GM12891 (cell line): ENCODE measurements around the gene STRN.

Experiments used
- PAX5 ChIP-seq: IDR thresholded peaks from 2 replicates; pipeline ENCODE4 v1.6.1; 2011; ENCODE audit warnings: low read length, moderate library complexity, mild to moderate bottlenecking; ENCODE audit not compliant: insufficient read depth, severe bottlenecking
- POLR2A ChIP-seq: IDR thresholded peaks from 2 replicates; pipeline ENCODE4 v1.6.1; 2011; ENCODE audit warnings: low read depth, low read length, control low read depth
- POLR2AphosphoS5 ChIP-seq: IDR thresholded peaks from 2 replicates; pipeline ENCODE4 v1.6.1; 2011; ENCODE audit warnings: low read depth, low read length, control low read depth
- POU2F2 ChIP-seq: IDR thresholded peaks from 2 replicates; pipeline ENCODE4 v1.6.1; 2011; ENCODE audit warnings: low read depth, mild to moderate bottlenecking, control low read depth, low read length, moderate library complexity
- SPI1 ChIP-seq: IDR thresholded peaks from 2 replicates; pipeline ENCODE4 v1.6.1; 2011; ENCODE audit warnings: low read depth, low read length, control low read depth
- TAF1 ChIP-seq: IDR thresholded peaks from 2 replicates; pipeline ENCODE4 v1.6.1; 2011; ENCODE audit warnings: low read depth, low read length, control low read depth

DNA sequence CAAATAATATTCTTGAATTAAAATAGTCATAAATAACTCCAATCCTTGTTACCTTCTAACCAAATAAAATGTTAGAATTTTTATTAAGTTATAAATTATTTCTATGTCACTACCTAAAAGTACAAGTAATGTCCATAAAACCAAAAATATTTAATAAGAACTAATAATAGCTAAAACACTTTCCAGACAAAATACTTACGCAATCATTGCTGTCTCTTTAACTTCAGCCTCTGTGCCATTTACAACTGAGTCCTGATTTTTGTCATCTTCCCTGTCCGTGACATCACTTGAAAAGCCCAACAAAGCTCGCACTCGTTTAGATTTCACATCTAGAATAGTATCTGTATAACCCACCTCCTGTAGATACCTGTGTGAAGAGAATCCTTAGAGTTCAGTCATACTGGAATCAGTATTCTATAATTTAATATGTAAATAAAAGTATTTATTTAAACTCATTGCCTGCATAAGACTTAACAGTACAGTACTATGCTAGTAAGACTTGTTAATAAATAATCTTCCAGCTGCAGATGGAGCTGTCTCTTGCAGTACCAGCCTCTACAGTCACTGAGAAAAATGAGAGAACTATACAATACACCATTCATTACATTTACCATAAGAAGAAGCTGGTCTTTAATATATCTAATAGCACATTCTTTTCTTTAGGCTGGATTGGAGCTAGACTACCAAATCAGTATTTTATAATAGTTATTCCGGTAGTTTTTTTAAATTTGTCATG, 63.8 kb downstream of the STRN start:
- TF ChIP-seq POLR2AphosphoS5 (no peak), SPI1 (no peak), POLR2A (no peak), TAF1 (no peak), POU2F2 (no peak), PAX5 (no peak)
